Right hindlimb (tissue), 1 donor: ENCODE results near the gene NCKAP1.

ENCODE experiments used
- DNase-seq: peaks from one replicate; pipeline ENCODE4 v3.0.0-alpha.2; 2018

The NCKAP1 gene

DNA sequence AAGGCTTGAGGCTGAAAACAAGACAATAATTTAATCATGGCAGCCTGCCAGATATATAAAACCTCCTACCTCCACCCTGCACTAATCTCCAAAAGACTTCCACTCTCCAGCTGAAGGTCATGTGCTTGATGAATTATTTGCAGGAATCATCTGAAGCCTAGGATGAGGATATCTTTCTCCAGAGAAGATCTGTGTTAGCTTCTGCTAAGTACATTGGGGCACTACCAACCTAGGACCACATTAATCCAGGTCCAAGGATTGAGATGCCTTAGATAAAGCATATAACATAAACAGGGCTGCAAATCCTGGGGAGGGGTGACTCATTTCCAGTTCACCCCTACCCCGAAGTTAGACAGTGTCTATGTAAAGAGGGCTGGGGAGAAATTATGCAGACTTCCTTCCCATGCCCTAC, 91.3 kb downstream of the NCKAP1 start:
- DNase-seq = no peak

DNA sequence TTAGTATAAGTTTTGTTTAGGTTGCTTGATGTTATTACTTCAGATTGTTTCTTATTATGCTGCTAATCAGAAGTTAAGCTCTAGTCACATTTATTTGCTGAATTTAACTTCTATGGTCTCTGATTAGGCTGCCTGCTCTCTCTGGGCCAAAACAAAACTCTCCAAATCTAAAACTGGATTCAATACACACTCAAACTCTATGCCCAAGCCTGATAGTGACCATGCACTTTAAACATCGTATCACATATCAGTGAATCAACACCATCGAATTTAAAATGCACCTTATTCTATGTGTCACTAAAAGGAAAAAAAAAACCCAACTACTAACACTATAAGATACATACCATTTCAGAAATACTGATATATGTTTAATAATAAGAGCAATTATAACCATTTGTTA, 94.9 kb downstream of the NCKAP1 start:
- no peak for DNase-seq

DNA sequence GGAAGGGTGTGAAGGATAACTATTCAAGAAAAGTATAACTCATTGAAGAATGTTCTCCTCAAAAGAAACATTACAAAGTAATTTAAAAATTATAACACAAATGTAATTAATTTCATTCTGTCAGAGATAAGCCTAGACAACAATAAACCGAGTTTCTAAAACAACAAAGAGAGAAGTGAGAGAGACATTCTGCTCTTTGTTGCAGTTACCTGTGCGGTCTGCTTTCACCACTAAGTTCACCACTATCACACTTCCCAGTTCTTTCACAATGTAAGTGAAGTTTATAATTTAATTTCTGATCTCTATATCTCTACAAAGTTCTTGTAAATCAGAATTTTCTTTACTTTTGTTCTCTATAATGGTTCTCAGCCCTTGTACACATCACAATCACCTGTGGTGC, 95.5 kb downstream of the NCKAP1 start:
- DNase-seq = no peak

DNA sequence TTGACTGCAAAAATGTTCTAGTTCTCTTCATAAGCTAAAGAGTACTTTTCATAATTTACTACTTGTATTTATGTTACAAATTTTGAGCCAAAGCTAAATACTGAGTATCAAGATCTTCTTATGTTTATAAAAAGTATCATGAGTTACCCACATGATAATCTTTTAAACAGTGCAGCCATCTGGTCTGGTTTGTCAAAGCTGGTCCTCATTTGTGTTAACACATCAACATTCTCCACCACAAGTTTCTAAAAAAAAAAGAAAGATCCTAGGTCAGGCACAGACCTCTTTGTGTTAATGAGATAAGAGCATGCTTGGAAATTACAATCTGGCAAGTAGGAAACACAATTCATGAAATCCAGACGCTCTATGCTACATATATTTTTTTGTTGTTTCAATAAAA, 96.3 kb downstream of the NCKAP1 start:
- no peak for DNase-seq

DNA sequence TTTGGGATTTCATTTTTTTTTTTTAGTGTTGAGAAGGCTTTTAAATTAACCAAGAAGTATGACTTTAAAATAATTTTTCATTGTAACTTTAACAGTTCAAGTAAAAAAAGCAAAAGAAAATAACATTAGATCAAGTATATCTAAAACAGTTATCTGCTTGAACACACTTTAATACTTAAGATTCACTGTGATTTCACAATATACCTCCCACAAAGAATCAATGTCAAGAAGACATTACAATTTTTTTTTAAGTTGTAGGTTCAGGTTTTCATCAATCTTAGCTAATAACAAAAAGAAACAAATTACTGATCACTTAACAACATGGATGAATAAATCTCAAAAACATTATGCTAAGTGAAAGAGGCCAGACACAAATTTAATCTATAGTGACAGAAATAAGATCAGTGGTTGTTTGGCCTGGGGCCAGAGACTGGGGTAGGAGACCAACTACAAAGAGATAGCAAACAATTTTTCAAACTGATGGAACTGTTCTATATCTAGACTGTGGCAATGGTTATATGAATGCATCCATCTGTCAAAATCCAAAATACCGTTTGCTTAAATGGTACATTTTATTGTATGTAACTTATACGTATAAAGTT, 97.0 kb downstream of the NCKAP1 start:
- DNase-seq = no peak

DNA sequence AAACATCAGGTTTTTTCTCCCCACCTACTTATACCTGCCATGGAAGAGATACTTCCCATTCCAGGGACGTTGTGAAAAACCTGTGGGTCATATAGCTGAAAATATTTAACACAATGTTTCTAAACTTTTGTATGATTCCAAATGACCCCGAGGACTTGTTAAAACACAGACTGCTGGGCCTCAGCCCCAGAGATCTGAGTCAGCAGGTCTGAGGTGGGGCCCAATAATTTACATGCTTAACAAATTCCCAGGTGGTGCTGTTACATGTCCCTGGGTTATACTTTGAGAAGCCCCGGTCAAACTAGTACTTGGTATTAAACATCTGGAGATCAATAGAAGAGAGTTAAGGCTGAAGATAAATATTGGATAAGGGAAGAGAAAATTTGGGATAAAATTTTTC, 100.4 kb downstream of the NCKAP1 start:
- DNase-seq = no peak

DNA sequence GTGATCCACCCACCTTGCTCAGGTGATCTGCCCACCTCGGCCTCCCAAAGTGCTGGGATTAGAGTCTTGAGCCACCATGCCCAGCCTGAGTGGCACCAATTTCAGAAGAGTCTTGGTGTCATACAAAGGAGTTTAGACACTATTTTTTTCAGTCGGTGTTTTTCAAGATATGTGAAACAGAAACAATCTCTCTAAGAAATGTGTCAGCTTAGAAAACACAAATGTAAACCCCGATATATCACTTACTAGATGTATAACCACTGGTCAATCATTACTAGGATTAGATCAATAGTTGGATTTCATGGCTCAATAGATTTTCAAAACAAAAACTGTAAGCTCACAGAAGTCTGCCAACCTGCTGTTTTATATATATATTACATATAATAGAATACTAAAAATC, 104.6 kb downstream of the NCKAP1 start:
- no peak for DNase-seq

DNA sequence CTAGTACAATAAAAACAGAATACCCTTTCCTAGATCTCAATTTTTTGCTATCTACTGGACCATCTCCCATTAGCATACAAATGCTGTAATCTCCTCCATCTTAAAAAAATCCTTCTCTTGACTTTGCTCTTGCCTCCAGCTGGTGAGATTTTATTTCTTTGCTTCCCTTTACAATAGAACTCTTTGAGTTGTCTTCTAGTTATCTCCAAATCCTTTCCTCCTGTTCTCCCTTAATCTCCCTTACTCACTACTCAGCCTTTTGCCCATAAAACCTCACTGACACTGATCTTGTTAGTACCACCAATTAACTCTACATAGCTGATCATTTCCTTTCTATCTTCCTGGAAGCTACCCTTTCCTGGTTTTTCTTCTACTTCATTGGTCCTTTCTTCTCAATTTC, 108.3 kb downstream of the NCKAP1 start:
- DNase-seq = no peak

DNA sequence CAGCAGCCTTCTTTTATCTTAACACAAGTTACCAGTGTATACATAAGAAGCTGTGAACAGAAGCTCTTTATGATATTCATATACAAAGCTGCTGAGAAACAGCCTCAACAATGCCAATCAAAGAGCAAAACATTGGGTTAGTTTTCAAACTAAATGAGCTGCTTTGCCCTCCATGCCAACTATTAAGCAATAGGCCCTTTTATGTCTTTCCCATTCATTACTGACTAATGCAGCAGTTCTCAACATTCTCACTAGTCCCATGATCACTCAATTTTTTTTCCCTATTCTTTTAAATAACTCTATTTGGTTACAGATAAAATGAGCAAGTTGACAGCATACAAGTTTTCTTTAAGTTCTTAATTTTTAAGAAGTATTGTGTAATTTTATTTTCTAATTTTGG, 114.0 kb downstream of the NCKAP1 start:
- DNase-seq = no peak

DNA sequence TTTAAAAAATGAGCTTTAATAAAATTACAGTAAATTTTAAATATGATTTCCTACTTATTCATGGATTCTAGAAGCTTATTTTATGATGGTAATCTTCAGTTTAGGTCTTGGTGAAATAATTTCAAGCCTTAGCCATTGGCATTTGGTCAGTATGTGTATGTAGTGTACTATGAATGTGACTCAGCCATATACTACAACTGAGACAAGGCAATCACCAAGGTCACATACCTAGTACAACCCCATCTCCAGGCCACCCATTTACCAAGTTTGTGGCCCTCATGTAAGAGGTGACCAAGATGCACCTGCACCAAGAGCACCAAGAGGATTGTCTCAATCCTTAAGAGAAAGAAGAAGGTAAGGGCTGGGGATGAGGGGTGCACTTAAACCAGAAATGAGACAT, 117.0 kb downstream of the NCKAP1 start:
- no peak for DNase-seq

DNA sequence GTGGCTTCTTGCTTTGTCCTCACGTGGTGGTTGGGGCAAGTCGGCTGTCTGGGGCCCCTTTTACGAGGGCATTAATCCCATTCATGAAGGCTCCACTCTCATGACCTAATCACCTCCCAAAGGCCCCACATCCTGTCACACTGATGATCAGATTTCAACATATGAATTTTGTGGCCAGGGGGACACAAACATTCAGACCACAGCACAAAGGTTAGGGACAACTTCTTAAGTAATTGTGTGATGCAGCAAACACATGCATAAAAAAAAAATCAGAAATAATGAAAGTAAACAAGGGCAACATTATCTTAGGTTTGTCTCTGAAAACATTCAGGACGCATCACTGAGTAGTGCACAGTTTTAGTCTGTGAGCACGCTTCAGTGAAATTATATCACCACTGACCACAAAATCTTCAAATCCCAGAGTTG, 117.6 kb downstream of the NCKAP1 start:
- DNase-seq = no peak

DNA sequence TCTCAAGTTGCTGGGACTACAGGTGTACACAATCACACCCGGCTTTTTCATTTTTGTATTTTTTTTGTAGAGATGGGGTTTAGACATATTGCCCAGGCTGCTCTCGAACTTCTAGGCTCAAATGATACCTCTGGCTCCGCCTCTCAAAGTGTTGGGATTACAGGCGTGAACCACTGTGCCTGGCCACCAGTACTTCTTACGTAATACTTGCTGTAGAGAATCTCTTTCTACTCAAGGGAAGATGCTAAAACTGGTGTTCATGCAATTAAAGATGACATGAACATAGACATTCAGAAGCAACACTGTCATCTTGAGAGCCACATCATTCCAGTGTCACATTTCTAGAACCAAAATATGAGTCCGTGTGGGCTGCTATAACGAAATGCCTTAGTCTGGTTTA, 118.2 kb downstream of the NCKAP1 start:
- no peak for DNase-seq

DNA sequence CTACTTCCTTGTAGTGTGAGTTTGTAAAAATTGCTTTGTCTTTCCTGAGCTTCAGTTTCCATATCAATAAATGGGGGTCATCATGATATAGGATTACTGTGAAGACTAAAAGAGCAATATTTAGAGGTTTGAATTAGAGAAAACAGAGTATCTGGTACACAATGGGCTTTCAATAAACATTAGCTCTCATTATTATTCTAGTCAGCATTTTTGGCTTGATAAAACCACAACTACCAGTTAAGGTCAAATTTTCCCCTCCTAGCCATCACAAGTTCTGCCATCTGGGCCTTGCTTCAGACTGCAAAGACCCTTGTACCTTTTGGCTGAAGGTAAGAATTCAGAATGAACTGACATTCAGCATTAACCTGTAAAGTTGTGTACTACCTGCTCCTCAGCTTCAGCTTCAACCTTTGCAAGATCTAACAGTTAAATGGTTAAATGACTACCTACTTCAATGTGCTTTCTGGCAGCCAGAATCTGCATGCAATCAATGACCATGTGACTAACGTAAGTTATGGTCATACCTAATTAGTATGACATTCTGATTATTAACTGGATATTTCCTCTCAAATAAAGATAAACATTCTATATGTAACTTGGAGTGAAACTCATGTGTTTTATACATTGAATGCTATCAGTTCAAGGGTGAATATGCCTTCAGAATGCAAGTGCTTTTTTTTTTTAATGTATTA, 119.2 kb downstream of the NCKAP1 start:
- DNase-seq = no peak

DNA sequence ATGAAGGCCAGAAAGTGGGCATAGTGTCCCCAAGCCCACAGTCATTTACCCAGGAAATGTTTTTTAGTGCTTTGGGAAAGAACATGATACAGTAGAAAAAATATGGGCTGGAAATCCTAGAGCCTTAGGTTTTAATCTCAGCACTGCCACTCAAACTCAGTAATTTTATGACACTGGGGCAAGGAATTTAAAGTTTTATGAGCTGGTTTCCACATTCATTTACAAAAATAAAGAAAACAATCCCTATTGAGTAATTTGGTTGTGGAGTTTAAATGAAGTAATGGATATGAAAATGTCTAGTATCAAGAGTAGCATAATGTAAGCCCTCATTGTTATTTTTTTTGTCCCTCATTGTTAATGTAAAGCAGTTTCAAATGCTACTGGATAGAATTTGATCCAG, 120.3 kb downstream of the NCKAP1 start:
- no peak for DNase-seq

DNA sequence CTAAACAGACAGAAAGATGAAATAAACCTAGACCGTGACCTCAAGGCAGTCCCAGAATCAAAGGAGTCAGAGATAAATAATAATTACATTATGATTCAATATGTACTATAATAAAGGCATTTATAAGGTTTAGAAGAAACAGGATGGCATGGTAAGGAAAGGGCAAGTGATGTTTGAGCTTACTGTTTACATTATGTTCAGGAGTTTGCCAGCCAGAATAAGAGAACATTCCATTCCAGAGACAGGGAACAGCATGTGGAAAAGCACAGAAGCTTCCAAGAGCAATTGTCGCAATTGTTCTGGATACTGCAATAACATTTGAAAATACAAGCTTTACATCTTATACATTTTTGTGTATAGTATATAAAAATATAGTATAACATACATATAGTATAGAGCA, 121.8 kb downstream of the NCKAP1 start:
- DNase-seq = no peak

DNA sequence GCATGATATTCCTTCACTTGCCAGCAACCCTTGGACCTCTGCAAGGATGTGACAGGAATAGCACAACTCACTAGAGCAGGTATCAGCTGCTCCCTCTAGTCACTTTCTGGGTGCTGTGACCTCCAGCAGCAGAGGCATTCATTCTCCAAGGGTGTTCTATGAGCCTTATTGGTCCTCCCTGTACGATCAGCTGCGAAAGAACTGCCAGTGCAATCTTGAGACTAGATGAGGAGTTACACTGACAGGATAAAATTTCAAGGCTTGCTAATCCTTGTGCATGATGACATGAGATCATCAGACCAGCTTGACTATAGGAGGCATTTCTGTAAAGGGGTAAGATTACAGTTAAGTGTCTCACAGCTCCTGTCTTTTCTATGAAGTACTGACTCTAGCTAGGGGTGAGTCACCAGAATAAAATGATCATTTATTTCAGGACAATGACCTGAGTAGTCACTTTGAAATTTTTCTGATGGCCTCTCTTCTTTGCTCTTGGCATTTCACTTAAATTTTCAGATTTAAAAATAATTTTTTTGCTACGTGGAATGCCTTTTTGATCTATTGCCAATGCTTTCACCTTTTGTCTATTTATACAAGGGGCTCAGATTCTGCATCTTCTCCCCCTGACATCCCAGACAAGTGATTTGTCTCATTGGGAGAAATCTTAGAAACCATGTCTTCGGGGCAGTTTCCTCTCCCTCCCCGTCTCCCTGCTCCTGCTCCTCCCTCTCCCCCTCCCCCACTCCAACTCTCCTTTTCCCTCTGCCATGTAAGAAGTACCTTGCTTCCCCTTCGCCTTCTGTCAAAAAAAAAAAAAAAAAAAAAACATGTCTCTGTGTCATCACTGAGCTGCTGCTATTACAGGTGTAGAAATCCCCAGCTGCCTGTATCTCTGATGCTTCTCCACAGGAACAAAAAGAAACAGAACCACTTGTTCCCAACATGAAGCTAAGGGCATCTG, 122.6 kb downstream of the NCKAP1 start:
- DNase-seq = no peak

DNA sequence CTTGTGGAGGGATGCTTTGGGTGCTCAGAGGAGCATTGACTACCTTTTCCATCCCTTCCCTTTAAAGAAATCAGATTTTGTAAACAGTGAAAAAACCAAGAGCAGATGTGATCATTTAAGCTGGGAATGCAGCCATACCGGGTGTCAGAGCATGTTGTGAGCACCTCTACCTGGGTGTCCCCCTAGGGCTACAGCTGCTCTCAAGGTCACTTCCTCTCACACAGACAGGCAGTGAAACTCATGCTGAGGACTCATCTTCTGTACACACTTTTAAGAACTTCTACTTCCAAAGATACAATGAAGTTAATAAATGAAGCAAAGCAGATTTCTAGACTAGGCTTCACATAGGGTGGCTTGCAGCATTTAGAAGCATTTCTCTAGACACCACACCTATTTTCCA, 123.4 kb downstream of the NCKAP1 start:
- no peak for DNase-seq

DNA sequence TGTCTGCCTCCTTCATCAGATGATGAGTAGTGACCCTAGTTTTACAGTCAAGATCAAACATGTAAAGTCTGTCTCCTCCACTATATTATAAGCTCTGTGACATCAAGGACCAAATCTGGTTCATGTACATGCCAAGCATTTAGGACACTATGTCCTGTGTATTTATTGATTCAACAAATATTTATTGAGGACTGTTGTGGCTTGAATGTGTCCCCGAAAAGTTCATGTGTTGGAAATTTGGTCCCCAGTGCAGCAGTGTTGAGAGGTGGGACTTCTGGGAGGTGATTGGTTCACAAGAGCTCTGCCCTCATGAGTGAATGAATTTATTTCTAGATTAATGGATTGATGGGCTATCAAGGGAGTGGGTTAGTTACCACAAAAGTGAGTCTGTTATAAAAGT, 125.2 kb downstream of the NCKAP1 start:
- DNase-seq = no peak

DNA sequence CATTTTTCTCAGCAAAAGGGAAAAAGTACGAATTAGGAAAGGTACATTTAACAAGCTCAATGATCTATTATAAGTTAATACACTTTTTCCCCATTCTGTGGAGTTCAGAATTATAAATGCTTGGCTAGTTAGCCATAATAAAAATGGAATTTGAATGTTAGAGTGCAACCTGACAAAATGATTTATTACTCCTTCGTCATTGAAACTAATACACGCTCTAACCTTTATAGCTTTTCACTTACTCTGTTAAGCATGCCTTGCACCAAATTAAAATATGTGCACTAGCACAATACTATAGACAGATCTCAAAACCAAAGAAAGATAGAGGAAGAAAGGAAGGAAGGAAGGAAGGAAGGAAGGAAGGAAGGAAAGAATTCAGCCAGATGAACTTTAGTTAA, 125.7 kb downstream of the NCKAP1 start:
- no peak for DNase-seq

DNA sequence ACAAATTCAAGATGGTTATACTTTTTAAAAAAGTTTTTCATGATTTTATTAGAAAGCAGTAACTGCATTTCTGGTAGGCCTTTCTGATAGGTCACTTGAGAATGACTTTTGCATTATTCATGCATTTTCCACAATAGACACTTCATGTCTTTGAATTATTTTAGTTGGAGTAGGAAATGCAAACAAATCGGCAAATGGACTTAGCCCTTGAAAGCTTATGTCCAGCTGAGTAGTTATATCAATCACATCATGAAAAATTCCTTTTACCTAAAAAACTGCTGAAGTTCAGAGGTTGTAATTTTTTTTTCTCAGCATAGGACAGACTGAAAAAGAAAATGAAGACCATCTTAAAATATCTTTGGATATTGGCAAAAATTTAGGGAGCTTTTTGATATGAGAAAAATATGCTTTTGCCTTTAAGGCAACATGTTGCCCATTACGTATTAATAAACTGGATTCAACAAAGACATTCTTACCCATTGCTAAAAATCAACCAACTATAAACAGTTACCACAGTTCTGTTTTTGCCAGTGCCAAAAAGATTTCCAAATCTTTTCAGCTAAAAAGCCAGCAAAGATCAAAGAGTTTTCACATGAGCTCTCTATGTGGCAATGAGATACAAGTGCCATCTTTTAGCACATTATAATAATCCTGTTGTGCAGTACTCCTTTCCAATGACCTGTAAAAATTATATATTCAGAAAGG, 126.3 kb downstream of the NCKAP1 start:
- no peak for DNase-seq

DNA sequence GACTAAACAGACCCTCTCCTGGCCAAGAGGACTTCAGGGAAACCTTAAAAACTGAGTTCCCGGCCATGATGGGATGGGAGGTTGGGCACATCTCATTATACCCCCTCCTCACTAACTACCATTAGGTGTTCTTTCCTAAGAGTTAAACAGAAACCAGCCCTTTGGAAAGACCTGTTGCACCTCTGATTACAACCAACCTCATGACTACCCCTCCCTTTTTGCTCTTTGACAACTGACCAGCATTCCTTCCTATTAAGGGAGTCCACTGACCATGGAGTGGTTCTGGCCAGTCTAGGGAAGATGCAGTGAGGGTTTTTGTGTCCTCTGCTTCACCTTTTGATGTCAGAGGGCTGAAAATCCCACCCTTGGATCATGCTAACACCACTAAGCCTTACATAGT, 127.3 kb downstream of the NCKAP1 start:
- no peak for DNase-seq

DNA sequence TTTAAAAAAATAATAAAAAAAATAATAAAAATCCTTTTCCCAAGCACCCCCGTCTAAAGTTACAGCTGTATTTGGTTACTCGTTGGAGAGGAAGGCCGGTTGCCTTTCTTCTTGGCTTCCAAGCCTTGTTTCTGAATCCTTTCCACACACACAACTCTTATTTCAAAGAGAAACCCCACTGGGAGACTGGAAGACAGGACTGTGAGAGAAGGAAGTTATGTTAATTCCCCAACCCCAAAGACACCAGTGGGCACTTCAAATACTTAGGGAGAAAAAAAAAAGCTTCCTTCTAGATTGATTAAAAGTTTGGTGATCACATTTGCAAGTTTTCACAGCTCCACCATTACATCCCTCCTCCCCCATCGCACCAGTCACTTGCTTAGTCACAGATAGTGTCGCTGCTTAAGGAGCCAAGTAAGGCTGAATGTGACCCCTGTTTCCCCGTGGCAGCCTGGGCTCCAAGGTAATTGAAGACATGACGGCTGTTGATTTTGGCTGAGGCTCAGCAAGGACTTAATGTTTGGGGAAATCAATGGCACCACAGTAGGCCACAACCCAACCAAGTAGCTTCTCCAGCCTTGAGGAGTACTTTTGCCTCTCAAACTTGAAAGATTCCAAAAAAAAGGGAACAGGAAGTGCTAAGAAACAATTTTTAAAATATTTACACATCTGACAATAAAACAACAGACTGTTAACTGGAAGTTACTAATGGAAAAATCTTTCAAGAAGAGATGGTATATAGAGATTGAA, 131.0 kb downstream of the NCKAP1 start:
- DNase-seq = no peak

DNA sequence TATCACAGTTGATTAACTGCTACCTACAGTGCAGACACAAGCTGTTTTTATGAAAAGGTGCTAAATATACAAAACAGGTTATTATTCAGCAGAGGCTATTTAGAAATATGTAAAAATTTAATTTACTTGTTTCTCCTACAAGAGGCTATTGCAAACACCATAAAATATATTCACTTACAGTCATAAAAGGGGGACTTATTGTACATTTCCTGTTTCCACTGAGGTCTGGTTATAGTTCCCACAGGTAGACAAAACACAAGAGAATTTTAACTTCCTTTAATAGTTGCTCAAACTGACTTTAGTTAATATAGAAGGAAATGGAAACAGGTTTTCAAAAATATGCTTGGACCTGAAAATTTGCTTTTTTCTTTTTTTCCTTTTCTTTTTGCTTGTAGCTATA, 131.8 kb downstream of the NCKAP1 start:
- DNase-seq = no peak
